Hematopoietic multipotent progenitor cell treated with erythropoietin and hydrocortisone succinate and interleukin-3 and kit ligand, for 8 days (in vitro differentiated cells): ENCODE measurements around the gene PRRC2A.

Experiments
- DNase-seq: peaks from one replicate; pipeline ENCODE4 v3.0.0-alpha.2; 2015

PRRC2A gene

GRCh38 chr6:31654574-31655348 lies 34.2 kb downstream of the PRRC2A start:
- no peak for DNase-seq

- DNase-seq: no peak
These were observed 35.1 kb downstream of the PRRC2A start, which contains the start of gene APOM for GRCh38 chr6:31655349-31656237. TSS of gene APOM (plus strand) at chr6:31655894. CDS start at chr6:31655967, 73 bp downstream.

- DNase-seq: no peak
These were observed 37.1 kb downstream of the PRRC2A start for GRCh38 chr6:31657406-31658157.

GRCh38 chr6:31658158-31658688 lies 37.7 kb downstream of the PRRC2A start:
- DNase-seq: no peak

- DNase-seq: no peak
These were observed 38.6 kb downstream of the PRRC2A start for GRCh38 chr6:31658983-31659648.

GRCh38 chr6:31659649-31660380 lies 39.3 kb downstream of the PRRC2A start:
- peak; percentile 60 for DNase-seq

GRCh38 chr6:31660381-31661261 lies 40.1 kb downstream of the PRRC2A start, which contains the start of gene C6orf47:
TSS of gene C6orf47 (minus strand) at chr6:31660778. CDS start at chr6:31659947, 831 bp downstream.
- DNase-seq: peak; percentile 87

- DNase-seq: peak; percentile 63
These were observed 41.0 kb downstream of the PRRC2A start for GRCh38 chr6:31661262-31662123.

GRCh38 chr6:31662124-31662723 lies 41.7 kb downstream of the PRRC2A start:
- no peak for DNase-seq

- no peak for DNase-seq
These were observed 42.8 kb downstream of the PRRC2A start for GRCh38 chr6:31663126-31663960.

GRCh38 chr6:31663961-31664789 lies 43.7 kb downstream of the PRRC2A start:
- DNase-seq: no peak

GRCh38 chr6:31664790-31665500 lies 44.4 kb downstream of the PRRC2A start, which contains the start of gene GPANK1:
TSS of gene GPANK1 (minus strand) at chr6:31664997. CDS start at chr6:31664478, 519 bp downstream.
- peak; percentile 99 for DNase-seq

GRCh38 chr6:31665501-31666336 lies 45.2 kb downstream of the PRRC2A start, which contains the start of gene CSNK2B:
TSS of gene CSNK2B (plus strand) at chr6:31666080. CDS start at chr6:31666832, 752 bp downstream.
- DNase-seq: peak; percentile 98

- DNase-seq: peak; percentile 17
These were observed 45.9 kb downstream of the PRRC2A start for GRCh38 chr6:31666337-31666965.
